K562 (cell line): Measurements from ENCODE around the gene CD151. TPM values are rescaled to one million over a fixed set of nuclear protein-coding genes. Genes with fewer than 3 reads are reported as not detected.

Experiments used
- ARHGAP35 ChIP-seq: fragments of 450-650 bp; IDR thresholded peaks from 2 replicates; pipeline ENCODE4 v1.6.1; 2018; ENCODE audit not compliant: partially characterized antibody
- DMBX1 ChIP-seq: fragments of 250-450 bp; sonication (Bioruptor Pico); IDR thresholded peaks from 2 replicates; pipeline ENCODE4 v1.8.0; 2022; ENCODE audit warnings: inconsistent platforms, mild to moderate bottlenecking, moderate library complexity, borderline replicate concordance
- ELF4 ChIP-seq: fragments of 450-650 bp; formaldehyde crosslinking; IDR thresholded peaks from 2 replicates; pipeline ENCODE4 v1.4.0; 2022; ENCODE audit warnings: missing genetic modification characterization
- EP400 ChIP-seq: fragments of 450-650 bp; IDR thresholded peaks from 2 replicates; pipeline ENCODE4 v1.6.1; 2017; ENCODE audit warnings: antibody characterized with exemption, mild to moderate bottlenecking, moderate library complexity
- ETS2 ChIP-seq: IDR thresholded peaks from 2 replicates; pipeline ENCODE4 v1.6.1; 2016; ENCODE audit warnings: borderline replicate concordance, missing genetic modification characterization, mild to moderate bottlenecking, moderate library complexity, missing compliant biosample characterization; ENCODE audit not compliant: poor library complexity, severe bottlenecking
- NCOA1 ChIP-seq: fragments of 450-650 bp; IDR thresholded peaks from 2 replicates; pipeline ENCODE4 v1.6.1; 2016; ENCODE audit warnings: low read depth
- NFYB ChIP-seq: IDR thresholded peaks from 2 replicates; pipeline ENCODE4 v1.6.1; 2011; ENCODE audit warnings: mild to moderate bottlenecking, moderate library complexity; ENCODE audit not compliant: insufficient read length; ENCODE audit errors: extremely low read depth
- SNIP1 ChIP-seq: fragments of 450-650 bp; IDR thresholded peaks from 2 replicates; pipeline ENCODE4 v1.7.1; 2017; ENCODE audit warnings: low read depth, mild to moderate bottlenecking
- SRSF1 ChIP-seq: fragments of 200-400 bp; formaldehyde crosslinking; IDR thresholded peaks from 2 replicates; pipeline ENCODE4 v1.6.1; 2017; ENCODE audit warnings: mild to moderate bottlenecking, low read depth, low read length, moderate library complexity
- ZC3H4 ChIP-seq: sonication (generic); formaldehyde crosslinking; IDR thresholded peaks from 2 replicates; pipeline ENCODE4 v1.9.0; 2021; ENCODE audit warnings: missing genetic modification reagents, borderline replicate concordance
- ZNF12 ChIP-seq: sonication (generic); formaldehyde crosslinking; IDR thresholded peaks from 2 replicates; pipeline ENCODE4 v1.4.0; 2020; ENCODE audit warnings: mild to moderate bottlenecking, missing genetic modification reagents
- polyA plus RNA-seq, 8 experiments: library from polyadenylated mRNA; depleted of rRNA in 4 of 8; stranded (reverse) in 5 of 8; unstranded in 3 of 8; fragments of >200 nt; fragmentation: Nextera tagmentation in 2 of 8; fragmentation: Illumina TruSeq in 1 of 8; extraction: Ambion mirVana in 2 of 8; extraction: Trizol in 1 of 8; gene quantifications; 2 replicates each; pipeline versions ENCODE4 v1.2.1 to v1.2.3, GENCODE V29; 2011 to 2014; ENCODE audit warnings: inconsistent platforms in 1 of 8, missing spikeins in 1 of 8
- total RNA-seq, 7 experiments: library from RNA; depleted of rRNA in 6 of 7; stranded (reverse); fragments of >200 nt in 6 of 7; fragmentation: Illumina TruSeq in 2 of 7; extraction: Trizol in 2 of 7; gene quantifications; 2 replicates each; pipeline versions ENCODE4 v1.2.1 to v1.2.3, GENCODE V29; 2011 to 2021; ENCODE audit warnings: low replicate concordance in 1 of 7
- TF ChIP-seq, protein P1 (sequence below): sonication (generic); formaldehyde crosslinking; IDR thresholded peaks from 2 replicates; pipeline ENCODE4 v1.8.0; 2022; ENCODE audit warnings: missing genetic modification reagents, mild to moderate bottlenecking, moderate library complexity, borderline replicate concordance
- TF ChIP-seq, protein P2 (sequence below): fragments of 200-800 bp; sonication (Bioruptor generic); IDR thresholded peaks from 2 replicates; pipeline ENCODE4 v1.6.1; 2016; ENCODE audit warnings: missing genetic modification characterization, missing compliant biosample characterization
- TF ChIP-seq, protein P3 (sequence below): fragments of 250-450 bp; sonication (Bioruptor Pico); IDR thresholded peaks from 2 replicates; pipeline ENCODE4 v1.4.0; 2020
- TF ChIP-seq, protein P4 (sequence below): fragments of 250-450 bp; sonication (Bioruptor Pico); IDR thresholded peaks from 2 replicates; pipeline ENCODE4 v1.8.0; 2021; ENCODE audit warnings: moderate library complexity, mild to moderate bottlenecking, inconsistent platforms
- TF ChIP-seq, protein P5 (sequence below): sonication (generic); formaldehyde crosslinking; IDR thresholded peaks from 2 replicates; pipeline ENCODE4 v1.8.0; 2022; ENCODE audit warnings: missing genetic modification reagents, mild to moderate bottlenecking, borderline replicate concordance

Gene CD151
- total and polyA plus RNA-seq, 9 of the 15 experiments (the other 6 are each of a cell fraction or from before 2014, with no cell fraction given) = 2.3 to 187 (median 140) TPM

DNA sequence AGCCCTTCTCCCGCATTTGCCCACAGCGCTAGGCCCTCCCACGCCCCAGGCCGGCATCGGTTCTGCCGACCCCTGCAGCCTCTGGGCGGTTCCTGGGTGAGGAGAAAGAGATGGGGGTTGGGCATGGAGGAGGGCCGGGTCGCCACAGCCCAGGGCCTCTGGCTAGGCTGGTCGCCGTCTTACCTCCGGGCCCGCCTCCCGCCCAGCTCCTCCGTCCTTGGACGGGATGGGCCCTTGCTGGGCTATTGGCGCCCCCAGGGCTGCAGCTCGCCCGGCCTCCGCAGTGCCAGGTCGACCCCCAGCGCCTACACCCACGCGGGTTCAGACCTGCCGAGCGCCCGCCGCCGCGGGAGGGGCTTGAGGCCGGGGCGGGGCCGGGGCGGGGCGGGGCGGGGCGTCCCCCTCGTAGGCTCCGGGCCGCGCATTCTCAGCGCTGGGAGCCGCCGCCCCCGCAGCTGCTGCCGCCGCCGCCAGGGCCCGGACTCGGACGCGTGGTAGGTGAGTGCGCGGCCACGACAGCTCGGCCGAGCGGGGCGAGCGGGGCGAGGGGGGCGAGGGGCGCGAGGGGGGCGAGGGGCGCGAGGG is at the start of gene CD151 (continued):
- TF ChIP-seq DMBX1 (CRISPR knock-in tag) = no peak
- no peak for TF ChIP-seq ELF4 (CRISPR knock-in tag)
- no peak for TF ChIP-seq SNIP1
- no peak for TF ChIP-seq SRSF1
- TF ChIP-seq, protein P1, sequence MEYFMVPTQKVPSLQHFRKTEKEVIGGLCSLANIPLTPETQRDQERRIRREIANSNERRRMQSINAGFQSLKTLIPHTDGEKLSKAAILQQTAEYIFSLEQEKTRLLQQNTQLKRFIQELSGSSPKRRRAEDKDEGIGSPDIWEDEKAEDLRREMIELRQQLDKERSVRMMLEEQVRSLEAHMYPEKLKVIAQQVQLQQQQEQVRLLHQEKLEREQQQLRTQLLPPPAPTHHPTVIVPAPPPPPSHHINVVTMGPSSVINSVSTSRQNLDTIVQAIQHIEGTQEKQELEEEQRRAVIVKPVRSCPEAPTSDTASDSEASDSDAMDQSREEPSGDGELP = peak; percentile 5; the same call in 1 of the 2 replicates
- TF ChIP-seq, protein P2, sequence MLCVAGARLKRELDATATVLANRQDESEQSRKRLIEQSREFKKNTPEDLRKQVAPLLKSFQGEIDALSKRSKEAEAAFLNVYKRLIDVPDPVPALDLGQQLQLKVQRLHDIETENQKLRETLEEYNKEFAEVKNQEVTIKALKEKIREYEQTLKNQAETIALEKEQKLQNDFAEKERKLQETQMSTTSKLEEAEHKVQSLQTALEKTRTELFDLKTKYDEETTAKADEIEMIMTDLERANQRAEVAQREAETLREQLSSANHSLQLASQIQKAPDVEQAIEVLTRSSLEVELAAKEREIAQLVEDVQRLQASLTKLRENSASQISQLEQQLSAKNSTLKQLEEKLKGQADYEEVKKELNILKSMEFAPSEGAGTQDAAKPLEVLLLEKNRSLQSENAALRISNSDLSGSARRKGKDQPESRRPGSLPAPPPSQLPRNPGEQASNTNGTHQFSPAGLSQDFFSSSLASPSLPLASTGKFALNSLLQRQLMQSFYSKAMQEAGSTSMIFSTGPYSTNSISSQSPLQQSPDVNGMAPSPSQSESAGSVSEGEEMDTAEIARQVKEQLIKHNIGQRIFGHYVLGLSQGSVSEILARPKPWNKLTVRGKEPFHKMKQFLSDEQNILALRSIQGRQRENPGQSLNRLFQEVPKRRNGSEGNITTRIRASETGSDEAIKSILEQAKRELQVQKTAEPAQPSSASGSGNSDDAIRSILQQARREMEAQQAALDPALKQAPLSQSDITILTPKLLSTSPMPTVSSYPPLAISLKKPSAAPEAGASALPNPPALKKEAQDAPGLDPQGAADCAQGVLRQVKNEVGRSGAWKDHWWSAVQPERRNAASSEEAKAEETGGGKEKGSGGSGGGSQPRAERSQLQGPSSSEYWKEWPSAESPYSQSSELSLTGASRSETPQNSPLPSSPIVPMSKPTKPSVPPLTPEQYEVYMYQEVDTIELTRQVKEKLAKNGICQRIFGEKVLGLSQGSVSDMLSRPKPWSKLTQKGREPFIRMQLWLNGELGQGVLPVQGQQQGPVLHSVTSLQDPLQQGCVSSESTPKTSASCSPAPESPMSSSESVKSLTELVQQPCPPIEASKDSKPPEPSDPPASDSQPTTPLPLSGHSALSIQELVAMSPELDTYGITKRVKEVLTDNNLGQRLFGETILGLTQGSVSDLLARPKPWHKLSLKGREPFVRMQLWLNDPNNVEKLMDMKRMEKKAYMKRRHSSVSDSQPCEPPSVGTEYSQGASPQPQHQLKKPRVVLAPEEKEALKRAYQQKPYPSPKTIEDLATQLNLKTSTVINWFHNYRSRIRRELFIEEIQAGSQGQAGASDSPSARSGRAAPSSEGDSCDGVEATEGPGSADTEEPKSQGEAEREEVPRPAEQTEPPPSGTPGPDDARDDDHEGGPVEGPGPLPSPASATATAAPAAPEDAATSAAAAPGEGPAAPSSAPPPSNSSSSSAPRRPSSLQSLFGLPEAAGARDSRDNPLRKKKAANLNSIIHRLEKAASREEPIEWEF (CRISPR knock-in tag) = no peak
- TF ChIP-seq ETS2 (tag) = no peak
- TF ChIP-seq EP400 = peak; percentile 55; the same call in 1 of the 2 replicates
- TF ChIP-seq, protein P3, sequence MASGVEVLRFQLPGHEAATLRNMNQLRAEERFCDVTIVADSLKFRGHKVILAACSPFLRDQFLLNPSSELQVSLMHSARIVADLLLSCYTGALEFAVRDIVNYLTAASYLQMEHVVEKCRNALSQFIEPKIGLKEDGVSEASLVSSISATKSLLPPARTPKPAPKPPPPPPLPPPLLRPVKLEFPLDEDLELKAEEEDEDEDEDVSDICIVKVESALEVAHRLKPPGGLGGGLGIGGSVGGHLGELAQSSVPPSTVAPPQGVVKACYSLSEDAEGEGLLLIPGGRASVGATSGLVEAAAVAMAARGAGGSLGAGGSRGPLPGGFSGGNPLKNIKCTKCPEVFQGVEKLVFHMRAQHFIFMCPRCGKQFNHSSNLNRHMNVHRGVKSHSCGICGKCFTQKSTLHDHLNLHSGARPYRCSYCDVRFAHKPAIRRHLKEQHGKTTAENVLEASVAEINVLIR = no peak
- TF ChIP-seq, protein P4, sequence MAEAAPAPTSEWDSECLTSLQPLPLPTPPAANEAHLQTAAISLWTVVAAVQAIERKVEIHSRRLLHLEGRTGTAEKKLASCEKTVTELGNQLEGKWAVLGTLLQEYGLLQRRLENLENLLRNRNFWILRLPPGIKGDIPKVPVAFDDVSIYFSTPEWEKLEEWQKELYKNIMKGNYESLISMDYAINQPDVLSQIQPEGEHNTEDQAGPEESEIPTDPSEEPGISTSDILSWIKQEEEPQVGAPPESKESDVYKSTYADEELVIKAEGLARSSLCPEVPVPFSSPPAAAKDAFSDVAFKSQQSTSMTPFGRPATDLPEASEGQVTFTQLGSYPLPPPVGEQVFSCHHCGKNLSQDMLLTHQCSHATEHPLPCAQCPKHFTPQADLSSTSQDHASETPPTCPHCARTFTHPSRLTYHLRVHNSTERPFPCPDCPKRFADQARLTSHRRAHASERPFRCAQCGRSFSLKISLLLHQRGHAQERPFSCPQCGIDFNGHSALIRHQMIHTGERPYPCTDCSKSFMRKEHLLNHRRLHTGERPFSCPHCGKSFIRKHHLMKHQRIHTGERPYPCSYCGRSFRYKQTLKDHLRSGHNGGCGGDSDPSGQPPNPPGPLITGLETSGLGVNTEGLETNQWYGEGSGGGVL (CRISPR knock-in tag) = no peak
- no peak for TF ChIP-seq ARHGAP35
- no peak for TF ChIP-seq ZC3H4 (CRISPR knock-in tag)
- no peak for TF ChIP-seq ZNF12 (CRISPR knock-in tag)
- no peak for TF ChIP-seq NCOA1
- TF ChIP-seq, protein P5, sequence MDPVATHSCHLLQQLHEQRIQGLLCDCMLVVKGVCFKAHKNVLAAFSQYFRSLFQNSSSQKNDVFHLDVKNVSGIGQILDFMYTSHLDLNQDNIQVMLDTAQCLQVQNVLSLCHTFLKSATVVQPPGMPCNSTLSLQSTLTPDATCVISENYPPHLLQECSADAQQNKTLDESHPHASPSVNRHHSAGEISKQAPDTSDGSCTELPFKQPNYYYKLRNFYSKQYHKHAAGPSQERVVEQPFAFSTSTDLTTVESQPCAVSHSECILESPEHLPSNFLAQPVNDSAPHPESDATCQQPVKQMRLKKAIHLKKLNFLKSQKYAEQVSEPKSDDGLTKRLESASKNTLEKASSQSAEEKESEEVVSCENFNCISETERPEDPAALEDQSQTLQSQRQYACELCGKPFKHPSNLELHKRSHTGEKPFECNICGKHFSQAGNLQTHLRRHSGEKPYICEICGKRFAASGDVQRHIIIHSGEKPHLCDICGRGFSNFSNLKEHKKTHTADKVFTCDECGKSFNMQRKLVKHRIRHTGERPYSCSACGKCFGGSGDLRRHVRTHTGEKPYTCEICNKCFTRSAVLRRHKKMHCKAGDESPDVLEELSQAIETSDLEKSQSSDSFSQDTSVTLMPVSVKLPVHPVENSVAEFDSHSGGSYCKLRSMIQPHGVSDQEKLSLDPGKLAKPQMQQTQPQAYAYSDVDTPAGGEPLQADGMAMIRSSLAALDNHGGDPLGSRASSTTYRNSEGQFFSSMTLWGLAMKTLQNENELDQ (CRISPR knock-in tag) = no peak
- TF ChIP-seq NFYB = no peak
